ENCODE measurements around the gene CCDC102A.
"Not testable (repeated sequence)": the region's sequence is repeated elsewhere in the genome, so short reads cannot be mapped to it uniquely, and the experiment has no call there.

Gene CCDC102A

DNA sequence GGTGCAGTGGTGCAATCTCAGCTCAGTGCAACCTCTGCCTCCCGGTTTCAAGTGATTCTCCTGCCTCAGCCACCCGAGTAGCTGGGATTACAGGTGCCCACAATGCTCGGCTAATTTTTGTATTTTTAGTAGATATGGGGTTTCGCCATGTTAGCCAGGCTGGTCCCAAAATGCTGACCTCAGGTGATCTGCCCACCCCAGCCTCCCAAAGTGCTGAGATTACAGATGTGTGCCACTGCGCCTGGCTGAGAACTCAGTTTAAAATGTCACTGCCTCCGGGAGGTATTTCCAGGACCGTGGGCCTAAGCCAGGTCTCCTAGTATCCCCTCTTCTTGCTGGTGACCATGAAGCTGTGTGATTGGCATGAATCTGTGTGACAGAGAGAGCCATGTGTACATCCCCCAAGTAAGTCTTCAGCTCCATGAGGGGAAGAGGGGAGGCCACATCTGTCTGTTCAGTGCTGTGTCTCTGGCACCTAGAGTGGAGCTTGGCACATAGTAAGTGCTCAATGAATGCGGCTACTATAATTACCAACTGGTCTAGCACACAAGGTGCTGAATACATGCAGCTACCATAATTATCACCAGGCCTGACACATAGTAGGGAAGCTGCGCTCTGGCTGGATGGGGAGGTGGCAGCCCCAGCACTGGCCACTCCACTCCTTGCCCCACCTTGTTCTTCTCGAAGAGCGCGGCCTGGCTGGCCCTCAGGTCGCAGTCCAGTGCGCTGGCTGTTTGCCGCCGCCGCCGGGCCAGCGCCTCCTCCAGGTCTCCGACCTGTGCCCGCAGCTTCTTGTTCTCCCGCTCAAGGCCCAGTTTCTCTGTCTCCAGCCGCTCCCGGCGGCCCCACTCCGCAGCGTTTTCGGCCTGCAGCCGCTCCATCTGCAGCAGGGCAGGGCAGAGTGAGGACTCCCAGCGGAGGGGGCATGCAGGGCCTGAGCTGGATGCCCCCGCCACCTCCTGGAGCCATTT lies 18.7 kb downstream of the CCDC102A start:
- DNase-seq = no peak

DNA sequence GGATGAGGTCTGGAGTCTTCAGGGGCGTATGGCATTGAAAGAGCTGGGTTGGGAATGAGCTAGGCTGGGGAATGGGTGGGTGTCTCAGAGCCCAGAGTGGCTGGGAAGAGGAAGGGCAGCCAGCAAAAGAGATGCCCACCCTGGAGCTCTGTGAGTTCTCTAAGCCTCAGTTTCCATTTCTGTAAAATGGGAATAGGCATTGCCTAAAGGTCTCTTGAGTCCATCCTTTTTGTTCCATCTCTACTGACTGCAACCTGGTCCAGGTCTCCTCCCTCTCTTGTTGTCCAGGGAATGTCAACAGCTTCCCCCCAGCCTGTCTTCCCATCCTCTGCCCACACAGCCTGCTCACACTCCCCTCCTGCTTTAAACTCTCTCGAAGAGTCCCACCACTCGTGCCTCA lies 19.6 kb downstream of the CCDC102A start:
- no peak for DNase-seq

DNA sequence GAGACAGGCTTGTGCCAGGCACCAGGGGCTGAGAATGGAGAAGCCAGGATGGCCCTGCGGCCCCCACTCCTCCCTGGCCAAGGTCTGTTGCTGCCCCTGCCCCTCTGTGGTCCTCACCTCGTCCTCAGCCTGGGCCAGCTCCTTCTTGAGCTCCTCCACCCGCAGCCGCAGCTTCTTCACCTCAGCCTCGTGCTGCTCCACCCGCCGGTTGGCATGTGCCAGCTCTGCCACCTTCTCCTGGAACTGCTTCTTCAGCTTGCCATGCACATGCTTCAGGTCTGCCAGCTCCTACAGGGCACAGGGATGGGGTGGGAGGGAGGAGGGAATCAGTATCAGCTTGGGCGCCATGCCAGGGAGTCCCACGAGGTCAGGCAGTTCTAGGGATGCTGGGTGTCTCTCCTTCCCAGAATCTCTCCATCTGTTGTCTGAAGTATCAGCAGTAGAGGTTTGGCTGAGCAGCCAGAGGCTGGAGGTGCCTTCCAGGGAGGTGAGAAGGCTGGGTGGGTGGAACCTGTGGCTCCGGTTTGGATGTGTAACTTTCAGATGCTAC lies 20.1 kb downstream of the CCDC102A start:
- no peak for DNase-seq

DNA sequence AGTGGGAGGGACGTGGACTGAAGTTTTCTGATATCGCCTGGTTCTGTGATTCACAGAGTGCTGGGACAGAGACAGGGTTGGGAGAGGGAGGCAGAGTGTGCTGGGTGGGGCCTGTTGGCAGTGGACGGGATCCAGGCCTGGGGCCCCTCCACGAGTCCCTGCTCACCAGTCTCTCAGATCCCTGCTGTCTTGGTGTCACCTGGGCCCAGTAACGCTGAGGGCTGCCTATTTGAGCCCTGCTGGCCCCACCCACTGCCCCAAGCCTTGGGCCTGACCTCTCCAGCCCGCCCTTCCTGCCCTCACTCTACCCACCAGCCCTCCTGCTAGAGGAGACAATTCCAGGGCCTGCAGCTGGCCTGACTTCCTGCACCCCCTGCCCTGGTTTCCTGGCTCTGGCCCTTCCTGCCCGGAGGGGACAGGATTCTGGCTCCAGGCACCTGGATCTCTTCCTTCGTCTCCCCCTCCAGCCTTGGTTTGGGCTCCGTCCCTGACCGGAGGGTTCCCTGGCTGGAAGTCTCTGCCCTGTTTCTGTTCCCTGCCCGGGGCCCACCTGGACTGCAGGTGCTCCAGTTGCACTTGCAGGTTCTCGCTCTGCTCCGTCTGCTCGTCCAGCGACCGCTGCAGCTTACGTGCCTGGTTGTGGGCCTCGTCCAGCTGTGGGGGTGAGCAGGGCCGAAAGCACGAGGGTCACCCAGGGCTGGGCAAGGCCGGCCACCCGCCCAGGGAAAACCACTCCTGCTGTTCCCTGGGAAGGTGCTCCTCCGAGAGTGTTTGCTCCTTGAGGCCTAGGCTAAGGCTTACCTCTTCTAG lies 21.4 kb downstream of the CCDC102A start:
- DNase-seq = no peak

DNA sequence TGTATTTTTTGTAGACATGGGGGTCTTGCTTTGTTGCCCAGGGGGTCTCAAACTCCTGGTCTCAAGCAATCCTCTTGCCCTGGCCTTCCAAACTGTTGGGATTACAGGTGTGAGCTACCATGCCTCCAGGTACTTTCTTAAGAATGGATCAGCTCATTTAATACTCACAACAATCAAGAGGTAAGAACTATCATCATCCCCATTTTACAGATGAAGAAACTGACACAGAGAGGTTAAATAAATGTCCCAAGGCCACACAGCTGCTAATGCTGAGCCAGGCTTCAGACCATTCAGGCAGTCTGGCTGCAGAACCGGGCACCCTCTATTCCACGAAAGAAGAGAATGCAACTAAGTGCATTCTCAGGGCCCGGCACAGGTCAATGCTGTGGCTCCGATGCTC lies 22.0 kb downstream of the CCDC102A start:
- DNase-seq = no peak

DNA sequence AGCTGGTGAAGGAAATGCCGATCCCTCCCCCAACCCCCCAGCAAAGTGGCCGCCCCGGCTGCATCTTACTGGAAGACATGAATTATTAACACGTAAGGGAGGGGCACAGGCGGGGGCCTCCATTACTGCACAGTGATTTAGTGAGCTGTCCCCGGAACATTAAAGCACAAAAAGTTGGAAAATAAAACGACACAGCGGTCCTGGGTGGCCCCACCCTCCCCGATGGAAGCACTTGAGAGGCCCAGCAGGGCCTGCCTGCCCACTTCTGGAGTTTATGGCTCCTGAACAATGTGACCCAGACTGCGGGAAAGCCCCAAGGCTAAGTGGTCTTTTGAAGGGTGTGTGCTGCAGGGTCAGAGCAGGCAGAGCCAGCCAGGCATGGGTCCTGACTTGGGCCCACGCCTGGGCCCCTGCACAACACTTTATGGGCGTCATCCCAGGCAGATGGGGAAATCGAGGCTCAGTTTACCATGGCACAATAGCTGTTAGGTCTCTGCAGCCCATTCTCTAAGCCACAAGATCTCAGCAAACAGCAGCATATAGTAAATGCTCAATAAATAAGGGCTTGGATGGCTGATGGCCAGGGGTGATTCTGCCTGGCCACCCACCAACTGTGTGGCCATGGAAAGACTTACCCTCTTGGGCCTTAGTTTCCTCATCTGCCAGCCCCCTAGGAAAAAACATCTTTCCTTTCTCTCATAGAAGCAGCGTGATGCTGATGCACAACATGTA lies 22.8 kb downstream of the CCDC102A start:
- DNase-seq = no peak

DNA sequence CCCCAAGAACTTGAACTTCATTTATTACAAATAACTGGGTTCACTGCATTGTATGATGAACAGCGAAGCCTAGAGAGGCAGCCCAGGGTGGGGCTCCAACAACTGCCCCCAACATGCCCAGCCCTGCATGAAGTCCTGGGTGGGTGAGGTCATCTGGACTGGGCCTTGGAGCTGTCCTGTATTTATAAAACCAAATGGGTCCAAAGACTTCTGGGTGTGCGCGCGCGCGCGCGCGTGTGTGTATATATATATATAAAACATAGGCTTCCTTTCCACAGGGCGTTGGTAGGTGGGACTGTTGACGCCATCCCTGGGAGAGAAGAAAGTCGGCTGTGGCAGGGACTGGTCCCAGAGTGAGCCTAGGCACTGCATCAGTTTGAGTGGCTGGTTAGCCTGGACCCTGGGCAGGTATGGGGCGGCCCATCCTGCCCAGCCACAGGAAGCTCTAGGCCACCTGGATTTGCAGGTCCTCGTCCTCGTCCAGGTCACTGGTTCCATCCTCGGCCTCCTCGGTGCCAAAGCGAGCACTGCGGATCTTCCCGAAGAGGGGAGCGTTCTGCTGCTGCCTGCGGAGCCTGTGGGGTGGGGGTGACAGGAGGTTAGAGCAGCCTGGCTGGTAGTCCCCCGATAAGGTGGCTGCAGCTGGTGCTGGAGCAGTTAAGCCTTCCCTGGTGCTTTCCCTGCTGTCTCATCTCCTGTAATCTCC lies 23.9 kb downstream of the CCDC102A start:
- no peak for DNase-seq

DNA sequence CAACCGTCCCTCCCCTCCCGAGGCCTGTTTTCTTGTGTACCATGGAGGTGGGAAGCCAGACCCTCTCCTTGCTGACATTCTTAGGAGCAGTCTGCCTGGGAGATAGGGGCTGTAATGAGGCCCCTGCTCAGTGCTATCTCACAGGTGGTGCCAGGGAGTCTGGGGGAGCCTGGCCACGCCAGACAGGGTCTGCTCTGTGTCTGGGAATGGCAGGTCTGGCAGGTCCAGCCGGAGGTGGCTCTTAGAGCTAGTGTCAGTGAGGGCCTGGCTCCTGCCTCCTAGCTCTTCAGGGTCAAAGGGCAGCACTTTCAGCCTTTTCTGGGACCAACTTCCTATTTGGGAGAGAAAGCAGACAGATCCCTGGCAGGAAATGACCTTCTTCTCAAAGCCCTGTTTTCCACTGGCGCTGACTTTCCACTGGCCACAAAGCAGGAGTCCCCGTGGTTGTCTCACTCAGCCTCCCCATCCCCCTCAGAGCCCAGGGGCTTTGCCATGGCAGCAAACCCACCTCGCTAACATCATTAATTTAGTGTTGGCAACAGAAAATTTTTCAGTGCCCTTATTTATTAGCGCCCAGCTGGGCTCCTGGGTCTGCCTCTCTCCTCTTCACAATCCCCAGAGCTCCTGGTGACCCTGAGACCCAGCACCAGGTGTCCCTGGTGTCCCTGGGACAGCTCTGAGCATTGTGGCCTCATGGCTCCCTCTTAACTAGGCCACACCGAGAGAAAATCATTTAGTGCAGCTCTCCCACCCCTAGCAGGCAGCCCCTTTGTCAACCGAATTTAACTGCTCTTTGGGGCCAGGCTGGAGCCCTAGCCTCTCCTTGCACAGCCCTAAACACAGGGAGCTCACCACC lies 26.1 kb downstream of the CCDC102A start:
- no peak for DNase-seq

DNA sequence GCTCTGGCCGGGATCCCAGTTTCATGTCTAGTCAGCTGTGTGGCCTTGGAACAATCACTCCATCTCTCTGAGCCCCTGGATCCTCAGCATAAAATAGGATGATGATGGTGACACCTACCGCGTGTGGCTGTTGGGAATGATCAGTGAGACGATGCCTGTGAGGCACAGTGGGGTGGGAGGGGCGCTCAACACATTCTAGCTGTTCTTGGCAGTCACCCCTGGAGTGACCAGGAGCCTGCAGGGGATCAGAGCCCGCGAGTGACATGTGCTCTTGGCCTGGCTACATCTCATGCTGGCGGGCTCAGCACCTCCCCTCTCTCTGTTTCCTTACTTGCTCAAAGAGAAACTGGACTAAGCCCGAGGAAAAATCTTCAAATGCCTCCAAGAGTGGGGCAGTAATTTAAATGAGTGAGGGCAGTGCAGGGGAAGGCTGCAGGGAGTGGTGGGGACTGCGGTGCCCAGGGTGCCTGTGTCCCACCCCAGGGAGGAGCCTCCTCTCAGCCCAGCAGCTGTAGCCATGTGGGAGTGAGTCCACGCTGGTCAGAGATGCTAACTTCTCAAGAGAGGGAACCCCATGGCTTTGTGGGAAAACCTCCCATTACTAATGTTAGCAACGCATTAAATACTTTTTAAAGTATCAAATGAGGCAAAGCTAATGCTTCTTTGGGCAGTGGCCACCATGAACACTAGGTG lies 27.0 kb downstream of the CCDC102A start:
- no peak for DNase-seq

DNA sequence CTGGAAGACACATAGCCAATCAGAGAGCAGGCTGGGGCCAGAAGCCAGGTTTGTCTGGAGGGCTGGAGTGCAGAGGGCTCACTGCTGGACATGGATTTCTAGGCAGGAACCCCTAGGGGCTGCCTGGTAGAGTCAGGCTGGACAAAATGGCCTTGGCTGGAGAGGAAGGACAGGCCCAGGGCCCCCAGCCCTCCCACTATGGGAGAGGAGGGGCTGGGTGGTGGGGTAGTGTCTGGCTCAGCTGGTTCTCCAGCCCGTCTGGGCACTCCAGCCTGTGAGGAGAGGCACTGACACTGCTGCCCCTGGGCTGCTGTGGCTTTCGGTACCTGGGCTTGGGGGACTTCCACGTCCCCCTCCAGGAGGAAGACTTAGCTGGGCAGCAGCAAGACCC lies 28.3 kb downstream of the CCDC102A start:
- DNase-seq = no peak

DNA sequence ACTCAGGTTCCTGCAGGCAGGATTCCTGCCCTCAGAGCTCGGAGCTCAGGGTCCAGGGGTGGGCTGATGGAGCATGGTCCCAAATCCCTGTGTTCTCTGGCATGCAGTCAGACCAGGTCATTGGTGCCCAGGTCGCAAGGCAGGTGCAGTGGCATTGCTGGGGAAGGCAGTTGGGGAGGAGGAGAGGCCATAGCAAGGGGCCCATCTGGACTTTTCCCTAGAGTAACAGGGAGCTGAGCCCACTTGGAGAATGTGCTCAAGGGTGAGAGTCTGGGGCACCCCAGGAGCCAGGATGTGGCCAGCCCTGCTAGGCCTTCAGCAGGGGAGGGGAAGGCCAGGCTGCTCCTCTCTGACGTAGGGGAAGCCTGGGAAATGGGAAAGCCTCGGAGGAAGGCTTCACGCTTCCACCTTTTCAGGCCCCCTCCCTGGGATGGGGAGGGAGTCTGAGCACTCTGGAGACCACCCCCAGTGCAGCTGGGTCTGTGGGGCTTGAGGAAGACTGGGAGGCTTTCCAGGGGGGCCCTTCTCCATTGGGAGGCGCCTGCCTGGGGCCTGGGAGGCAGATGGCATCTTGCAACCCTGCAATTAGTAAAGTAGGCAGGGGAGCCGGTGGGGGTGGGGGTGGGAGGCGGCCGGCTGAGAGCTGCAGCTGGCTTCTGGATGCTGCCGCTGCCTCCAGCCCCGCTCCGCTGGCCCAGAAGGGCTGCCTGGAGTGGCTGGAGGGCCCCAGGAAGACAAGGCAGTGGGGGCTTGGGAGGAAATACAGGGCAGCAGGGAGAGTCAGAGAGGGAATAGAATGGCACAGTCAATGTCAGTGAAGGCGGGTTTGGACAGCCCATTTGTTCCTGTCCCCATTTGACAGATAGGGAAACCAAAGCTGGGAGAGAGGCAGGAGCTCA lies 29.0 kb downstream of the CCDC102A start:
- no peak for DNase-seq

DNA sequence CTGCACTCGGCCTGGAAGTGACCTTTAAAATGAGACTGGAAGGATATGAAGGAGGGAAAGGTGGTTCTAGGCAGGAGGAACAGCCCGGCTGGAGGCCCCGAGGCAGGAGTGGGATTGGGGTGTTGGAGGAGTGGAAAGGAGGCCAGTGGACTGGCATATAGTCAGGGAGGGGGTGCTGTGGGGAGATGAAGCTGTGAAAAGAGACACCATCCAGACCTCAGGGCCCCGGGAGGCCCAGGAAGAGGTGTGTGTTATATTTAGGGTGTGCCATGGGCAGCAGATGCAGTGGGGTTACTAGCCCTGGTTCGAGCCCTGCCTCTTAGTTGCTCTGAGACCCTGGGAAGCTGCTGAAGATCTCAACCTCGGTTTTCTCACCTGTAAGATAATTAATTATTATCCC lies 31.2 kb downstream of the CCDC102A start:
- no peak for DNase-seq

DNA sequence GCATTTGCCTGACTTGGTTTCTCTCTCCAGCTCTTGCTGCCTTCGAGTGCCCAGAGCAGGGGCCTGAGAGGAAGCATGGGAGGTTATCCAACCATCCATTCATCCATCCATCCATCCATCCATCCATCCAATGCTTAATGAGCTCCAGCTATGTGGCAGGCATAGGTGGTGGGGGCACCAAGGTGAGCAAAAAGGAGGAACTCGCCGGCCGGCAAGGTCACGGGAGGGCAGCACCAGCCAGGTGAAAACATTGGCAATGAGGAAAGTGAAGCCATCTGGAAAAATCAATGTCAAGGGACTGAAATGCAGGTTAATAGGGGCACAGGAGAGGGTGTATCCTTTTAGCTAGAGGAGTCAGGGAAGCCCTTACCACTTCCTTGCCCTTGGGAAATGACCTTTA lies 31.9 kb downstream of the CCDC102A start:
- DNase-seq = no peak

DNA sequence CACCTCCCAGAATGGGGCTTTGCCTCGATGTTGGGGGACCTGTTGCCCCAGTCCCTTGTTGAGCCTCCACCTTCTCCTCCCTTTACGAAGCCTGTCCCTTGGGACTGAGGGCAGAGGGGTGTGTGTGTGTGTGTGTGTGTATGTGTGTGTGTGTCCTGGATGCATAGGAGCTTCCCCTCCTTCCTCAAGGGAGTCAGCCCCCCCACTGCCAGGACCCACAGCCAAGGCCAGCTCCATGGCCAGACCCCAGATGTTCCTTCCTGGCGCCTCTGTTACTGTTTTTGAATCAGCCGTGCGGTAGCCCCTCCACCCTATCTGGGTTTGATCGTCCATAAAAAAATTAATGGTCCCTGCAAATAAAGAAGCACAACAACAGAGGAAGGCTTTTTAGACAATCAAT lies 32.4 kb downstream of the CCDC102A start:
- DNase-seq = no peak

DNA sequence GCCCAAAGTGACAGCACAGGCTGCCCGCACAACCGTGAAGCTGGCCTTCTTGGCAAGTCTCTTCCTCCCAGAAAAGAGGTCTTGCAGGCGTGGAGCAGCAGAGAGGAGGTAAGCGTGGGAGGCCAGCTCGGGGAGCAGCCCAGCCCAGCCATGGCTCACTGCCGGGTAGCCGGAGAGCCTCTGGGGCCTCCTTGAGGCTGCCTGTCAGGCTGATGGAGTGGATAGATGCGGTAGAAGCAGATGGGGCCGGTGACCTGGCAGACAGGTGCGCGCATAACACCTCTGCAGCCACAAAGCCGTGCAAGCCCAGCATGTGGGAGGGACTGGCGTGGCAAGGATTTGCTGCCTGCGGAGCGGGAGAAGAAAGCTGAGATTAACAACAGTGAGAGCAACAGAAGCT lies 33.0 kb downstream of the CCDC102A start:
- no peak for DNase-seq

DNA sequence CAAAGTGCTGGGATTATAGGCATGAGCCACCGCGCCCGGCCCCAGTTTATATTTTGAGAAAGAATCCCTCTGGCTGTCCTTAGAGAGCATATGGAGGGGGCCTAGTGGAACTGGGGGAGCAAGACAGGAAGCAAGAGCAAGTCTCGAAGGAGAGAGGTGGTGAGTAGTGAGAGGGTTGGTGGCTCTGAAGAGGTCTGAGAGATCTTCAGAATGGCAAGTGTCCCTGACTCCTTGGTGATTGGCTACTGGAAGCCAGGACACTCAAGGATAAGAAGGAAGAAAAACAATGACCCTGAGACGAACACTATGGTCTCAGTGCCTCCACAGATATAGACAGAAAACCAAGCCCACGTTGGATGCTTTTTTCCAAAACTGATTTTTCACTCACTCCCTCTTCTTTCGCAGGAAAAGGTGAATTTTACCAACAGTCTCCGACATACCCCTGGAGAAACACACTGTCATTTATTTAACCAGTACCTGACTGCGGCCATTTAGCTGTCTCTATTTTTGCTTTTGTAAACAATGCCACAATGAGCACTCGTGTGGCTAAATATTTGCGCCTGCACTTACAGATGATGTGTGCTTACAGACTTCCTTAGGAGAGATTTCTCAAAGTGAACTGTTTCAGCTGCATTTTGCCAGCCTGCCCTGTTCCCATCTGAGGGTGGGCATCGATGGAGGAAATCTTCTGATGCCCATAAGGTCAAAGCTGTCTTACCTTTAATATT lies 34.2 kb downstream of the CCDC102A start:
- DNase-seq = no peak

DNA sequence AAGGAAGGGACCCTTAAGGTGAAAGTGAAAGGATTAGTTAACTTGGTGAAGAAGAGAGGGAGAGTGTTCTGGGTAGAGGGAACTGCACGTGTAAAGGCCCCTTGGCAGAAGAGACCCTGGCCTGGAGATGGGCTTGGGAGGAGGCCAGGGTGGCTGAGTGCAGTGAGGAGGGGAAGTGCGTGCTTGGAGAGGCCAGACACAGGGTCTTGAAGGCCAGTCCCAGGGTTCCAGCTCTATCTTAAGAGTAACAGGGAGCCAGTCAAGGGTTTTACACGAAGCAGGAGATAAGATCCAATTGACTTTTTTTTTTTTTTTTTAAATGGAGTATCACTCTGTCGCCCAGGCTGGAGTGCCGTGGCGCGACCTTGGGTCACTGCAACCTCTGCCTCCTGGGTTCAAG lies 34.9 kb downstream of the CCDC102A start:
- DNase-seq = no peak

DNA sequence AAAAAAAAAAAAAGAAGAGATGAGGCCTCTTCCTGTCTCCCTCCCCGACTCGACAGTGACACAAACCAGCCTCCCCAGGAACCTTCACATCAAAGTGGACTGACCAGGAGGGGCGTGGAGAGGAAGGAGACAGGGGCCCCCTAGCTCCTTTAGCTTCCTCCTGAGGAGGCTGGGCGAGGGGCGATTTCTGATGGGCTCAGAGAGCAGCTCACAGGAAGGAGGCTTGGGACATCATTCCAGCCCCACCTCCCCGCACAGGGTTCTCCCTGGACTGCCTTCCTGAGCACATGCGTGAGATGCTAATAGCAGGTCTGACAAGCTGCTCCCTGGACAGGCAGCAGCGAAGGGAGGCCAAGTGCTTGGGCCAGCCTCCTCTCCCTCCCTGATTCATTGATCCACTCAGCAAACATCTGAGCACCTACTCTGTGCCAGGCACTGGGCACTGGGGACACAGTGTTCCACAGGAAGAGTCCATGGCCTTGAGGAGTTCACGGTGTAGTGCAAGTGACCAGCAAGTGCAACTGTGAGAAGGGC lies 35.7 kb downstream of the CCDC102A start:
- no peak for DNase-seq

DNA sequence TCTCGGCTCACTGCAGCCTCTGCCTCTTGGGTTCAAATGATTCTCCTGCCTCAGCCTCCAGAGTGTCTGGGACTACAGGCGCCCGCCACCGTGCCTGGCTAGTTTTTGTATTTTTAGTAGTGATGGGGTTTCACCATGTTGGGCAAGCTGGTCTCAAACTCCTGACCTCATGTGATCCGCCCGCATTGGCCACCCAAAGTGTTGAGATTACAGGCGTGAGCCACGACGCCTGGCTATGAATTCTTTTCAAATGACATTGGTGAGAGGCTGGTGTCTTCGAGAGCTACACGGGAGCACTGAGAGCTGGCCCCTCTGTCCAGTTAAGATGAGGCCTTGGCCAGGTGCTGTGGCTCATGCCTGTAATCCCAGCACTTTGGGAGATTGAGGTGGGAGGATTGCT lies 36.4 kb downstream of the CCDC102A start:
- DNase-seq = not testable (repeated sequence)

Data from CD4-positive, alpha-beta T cell treated with Interferon alpha-2 for 1 hour (primary cell).